Neutrophil (primary cell): ENCODE results near the gene VPS37C.
"Not testable (repeated sequence)": the region's sequence is repeated elsewhere in the genome, so short reads cannot be mapped to it uniquely, and the experiment has no call there.

Source experiments
- H3K27ac ChIP-seq: fragments of 200-600 bp; sonication (generic); 2 replicates; pipeline ENCODE4 v1.5.1; 2016; ENCODE audit warnings: mild to moderate bottlenecking, moderate library complexity
- H3K27me3 ChIP-seq: fragments of 200-600 bp; sonication (generic); 2 replicates; pipeline ENCODE4 v1.6.0; 2016; ENCODE audit warnings: mild to moderate bottlenecking
- H3K36me3 ChIP-seq: fragments of 200-600 bp; sonication (generic); 2 replicates; pipeline ENCODE4 v1.5.1; 2017
- H3K4me1 ChIP-seq, 2 experiments: fragments of 200-600 bp in 1 of 2; sonication (generic) in 1 of 2; 1 replicate in 1 of 2; 2 replicates in 1 of 2; pipeline versions ENCODE4 v1.5.1 to v1.6.1; 2013 to 2016; ENCODE audit warnings: low read depth in 1 of 2, low read length in 1 of 2, mild to moderate bottlenecking in 1 of 2, moderate library complexity in 1 of 2; ENCODE audit not compliant: control insufficient read depth in 1 of 2, insufficient read depth in 1 of 2
- H3K4me3 ChIP-seq, 2 experiments: fragments of 200-600 bp in 1 of 2; sonication (generic) in 1 of 2; 1 replicate in 1 of 2; 2 replicates in 1 of 2; pipeline ENCODE4 v1.5.1; 2013 to 2016; ENCODE audit warnings: low read depth in 1 of 2, low read length in 1 of 2, mild to moderate bottlenecking in 1 of 2, moderate library complexity in 1 of 2
- H3K9me3 ChIP-seq: fragments of 200-600 bp; sonication (generic); 2 replicates; pipeline ENCODE4 v1.5.1; 2016
- CTCF ChIP-seq: fragments of 200-600 bp; sonication (generic); IDR thresholded peaks from 2 replicates; pipeline ENCODE4 v1.5.1; 2016; ENCODE audit warnings: antibody characterized with exemption

The VPS37C gene

GRCh38 chr11:61103851-61104423, 57.3 kb downstream of the VPS37C start:
- TF ChIP-seq CTCF, result no peak
- Histone ChIP-seq H3K27me3 (no peaks in the 10 kb centered on the region), H3K4me3 (no peak overlapping the region), H3K9me3 (no peaks in the 10 kb centered on the region), H3K4me1 (no peaks in the 10 kb centered on the region), H3K27ac (no peak overlapping the region), H3K36me3 (no peaks in the 10 kb centered on the region)

GRCh38 chr11:61102667-61103571, 58.3 kb downstream of the VPS37C start:
- Histone ChIP-seq H3K36me3 (no peaks in the 10 kb centered on the region), H3K4me1 (no peaks in the 10 kb centered on the region), H3K4me3 (no peak overlapping the region), H3K9me3 (no peaks in the 10 kb centered on the region), H3K27ac (no peak overlapping the region), H3K27me3 (no peaks in the 10 kb centered on the region)
- no peak for TF ChIP-seq CTCF

GRCh38 chr11:61098778-61099177, 62.4 kb downstream of the VPS37C start:
- Histone ChIP-seq H3K36me3 (no peaks in the 10 kb centered on the region), H3K27me3 (peaks cover 4% of the 10 kb centered on the region), H3K27ac (no peak overlapping the region), H3K4me3 (no peak overlapping the region), H3K9me3 (no peaks in the 10 kb centered on the region), H3K4me1 (no peaks in the 10 kb centered on the region)
- TF ChIP-seq CTCF, result no peak

GRCh38 chr11:61098261-61098660, 63.0 kb downstream of the VPS37C start:
- not testable (repeated sequence) for H3K4me3 ChIP-seq, H3K27me3 ChIP-seq, H3K36me3 ChIP-seq, H3K9me3 ChIP-seq, H3K27ac ChIP-seq, H3K4me1 ChIP-seq

GRCh38 chr11:61095021-61095420, 66.2 kb downstream of the VPS37C start:
- H3K36me3 ChIP-seq, result no peaks in the 10 kb centered on the region
- no peak overlapping the region for H3K4me3 ChIP-seq
- H3K4me1 ChIP-seq, result no peaks in the 10 kb centered on the region
- H3K9me3 ChIP-seq, result no peaks in the 10 kb centered on the region
- no peak overlapping the region for H3K27ac ChIP-seq
- peaks cover 4% of the 10 kb centered on the region for H3K27me3 ChIP-seq
- no peak for TF ChIP-seq CTCF

GRCh38 chr11:61094167-61094566, 67.1 kb downstream of the VPS37C start:
- H3K27me3 ChIP-seq, H3K9me3 ChIP-seq, H3K27ac ChIP-seq, H3K4me1 ChIP-seq, H3K4me3 ChIP-seq, H3K36me3 ChIP-seq: not testable (repeated sequence)
